Measurements from ENCODE around the gene ALG1. TPM values are rescaled to one million over a fixed set of nuclear protein-coding genes. Genes with fewer than 3 reads are reported as not detected.
A peak's percentile ranks its signal among the peaks of the same experiment; 100 is the strongest.

The ALG1 gene
- polyA plus RNA-seq, 1 donor (not counting 4 experiments of a cell fraction or from before 2014, with no cell fraction given) = 25.8 TPM

GRCh38 chr16:5041600-5042133, 30.0 kb upstream of the ALG1 start:
- H3K4me2 ChIP-seq (ENCODE audit: control insufficient read depth, extremely low read depth, insufficient read depth, low read depth, low read length) = no peak overlapping the region
- no peaks in the 10 kb centered on the region for H3K27me3 ChIP-seq (ENCODE audit: control insufficient read depth, extremely low read depth, insufficient read depth, low read length)
- H3K9me3 ChIP-seq (ENCODE audit: control insufficient read depth, low read depth, low read length) = no peaks in the 10 kb centered on the region
- H4K20me1 ChIP-seq (ENCODE audit: control insufficient read depth, extremely low read depth, insufficient read depth, low read length) = no peaks in the 10 kb centered on the region
- TF ChIP-seq EZH2 (IDR thresholded peaks at IDR 0.05; ENCODE audit: low read length) = no peak
- no peak for TF ChIP-seq CTCF (optimal IDR thresholded peaks at IDR 0.05 in 1 of 3, IDR thresholded peaks at IDR 0.05 in 1 of 3, conservative IDR thresholded peaks at IDR 0.05 in 1 of 3; ENCODE audit: extremely low read depth in 1 of 3, insufficient read depth in 2 of 3, low read length in 3 of 3)
- H3K9ac ChIP-seq (ENCODE audit: control insufficient read depth, extremely low read depth, insufficient read depth, low read length) = no peak overlapping the region
- dilution Hi-C loops (cut with MboI; ENCODE audit: extremely low pct_ligation_motif_present, low sequenced_read_pairs) = no loop called here
- no peaks in the 10 kb centered on the region for H3K9me1 ChIP-seq (ENCODE audit: control insufficient read depth, extremely low read depth, insufficient read depth, low read length)
- no peak overlapping the region for H3K27ac ChIP-seq (ENCODE audit: control insufficient read depth, insufficient read depth, low read length)
- DNase-seq (ENCODE audit: low read depth, low spot score) = no peak
- no peak overlapping the region for H2AFZ ChIP-seq (ENCODE audit: control insufficient read depth, low read length)
- H3K4me3 ChIP-seq (ENCODE audit: control insufficient read depth in 2 of 3, extremely low read depth in 1 of 3, insufficient read depth in 2 of 3, low read depth in 1 of 3, low read length in 3 of 3) = no peak overlapping the region
- FAIRE-seq = no peak
- H3K36me3 ChIP-seq (ENCODE audit: control insufficient read depth in 2 of 2, extremely low read depth in 1 of 2, insufficient read depth in 2 of 2, low read length in 2 of 2) = no peaks in the 10 kb centered on the region
- H3K4me1 ChIP-seq (ENCODE audit: control insufficient read depth, extremely low read depth, insufficient read depth, low read length) = peaks cover under 1% of the 10 kb centered on the region
- H3K79me2 ChIP-seq (ENCODE audit: control insufficient read depth, insufficient read depth, low read length) = no peaks in the 10 kb centered on the region

- no peaks in the 10 kb centered on the region for H3K79me2 ChIP-seq (ENCODE audit: control insufficient read depth, insufficient read depth, low read length)
- no peak overlapping the region for H3K4me2 ChIP-seq (ENCODE audit: control insufficient read depth, extremely low read depth, insufficient read depth, low read depth, low read length)
- H3K4me1 ChIP-seq (ENCODE audit: control insufficient read depth, extremely low read depth, insufficient read depth, low read length) = no peaks in the 10 kb centered on the region
- H3K27ac ChIP-seq (ENCODE audit: control insufficient read depth, insufficient read depth, low read length) = no peak overlapping the region
- FAIRE-seq = no peak
- no peaks in the 10 kb centered on the region for H4K20me1 ChIP-seq (ENCODE audit: control insufficient read depth, extremely low read depth, insufficient read depth, low read length)
- no peak overlapping the region for H3K9ac ChIP-seq (ENCODE audit: control insufficient read depth, extremely low read depth, insufficient read depth, low read length)
- no peaks in the 10 kb centered on the region for H3K36me3 ChIP-seq (ENCODE audit: control insufficient read depth in 2 of 2, extremely low read depth in 1 of 2, insufficient read depth in 2 of 2, low read length in 2 of 2)
- H3K9me1 ChIP-seq (ENCODE audit: control insufficient read depth, extremely low read depth, insufficient read depth, low read length) = no peaks in the 10 kb centered on the region
- no peak for DNase-seq (ENCODE audit: low read depth, low spot score)
- no peaks in the 10 kb centered on the region for H3K27me3 ChIP-seq (ENCODE audit: control insufficient read depth, extremely low read depth, insufficient read depth, low read length)
- H3K4me3 ChIP-seq (ENCODE audit: control insufficient read depth in 2 of 3, extremely low read depth in 1 of 3, insufficient read depth in 2 of 3, low read depth in 1 of 3, low read length in 3 of 3) = no peak overlapping the region
- dilution Hi-C loops (cut with MboI; ENCODE audit: extremely low pct_ligation_motif_present, low sequenced_read_pairs) = no loop called here
- no peak overlapping the region for H2AFZ ChIP-seq (ENCODE audit: control insufficient read depth, low read length)
- TF ChIP-seq EZH2 (IDR thresholded peaks at IDR 0.05; ENCODE audit: low read length) (no peak), CTCF (optimal IDR thresholded peaks at IDR 0.05 in 1 of 3, IDR thresholded peaks at IDR 0.05 in 1 of 3, conservative IDR thresholded peaks at IDR 0.05 in 1 of 3; ENCODE audit: extremely low read depth in 1 of 3, insufficient read depth in 2 of 3, low read length in 3 of 3) (peak in 1 of 3 experiments; percentile 20)
- no peaks in the 10 kb centered on the region for H3K9me3 ChIP-seq (ENCODE audit: control insufficient read depth, low read depth, low read length)
Observed at GRCh38 chr16:5042574-5043171, 29.0 kb upstream of the ALG1 start.

All from keratinocyte (primary cell).